Neuronal stem cell (in vitro differentiated cells): ENCODE data around the gene HTR7. TPM values are rescaled to one million over a fixed set of nuclear protein-coding genes. Genes with fewer than 3 reads are reported as not detected.

Source experiments
- DNase-seq: peaks from one replicate; pipeline ENCODE4 v3.0.0-alpha.2; 2013; ENCODE audit warnings: low spot score
- H2AFZ ChIP-seq: one replicate; pipeline ENCODE4 v1.6.1; 2013; ENCODE audit warnings: mild to moderate bottlenecking, low read length, inconsistent platforms
- H2AK5ac ChIP-seq: 2 replicates; pipeline ENCODE4 v1.6.1; 2013; ENCODE audit warnings: low read depth, mild to moderate bottlenecking, inconsistent platforms, low read length, moderate library complexity, mixed read lengths
- H2BK120ac ChIP-seq: 2 replicates; pipeline ENCODE4 v1.6.1; 2013; ENCODE audit warnings: low read depth, mild to moderate bottlenecking, inconsistent platforms, low read length, moderate library complexity, mixed read lengths
- H2BK12ac ChIP-seq: one replicate; pipeline ENCODE4 v1.6.1; 2013; ENCODE audit warnings: low read length, inconsistent platforms
- H2BK15ac ChIP-seq: 2 replicates; pipeline ENCODE4 v1.6.1; 2013; ENCODE audit warnings: mild to moderate bottlenecking, low read length, inconsistent platforms, mixed read lengths
- H2BK5ac ChIP-seq: one replicate; pipeline ENCODE4 v1.6.1; 2013; ENCODE audit warnings: inconsistent platforms, mild to moderate bottlenecking, low read length, moderate library complexity
- H3K14ac ChIP-seq: one replicate; pipeline ENCODE4 v1.6.1; 2013; ENCODE audit warnings: low read length, inconsistent platforms
- H3K18ac ChIP-seq: 2 replicates; pipeline ENCODE4 v1.6.1; 2013; ENCODE audit warnings: low read length, inconsistent platforms
- H3K23ac ChIP-seq: 2 replicates; pipeline ENCODE4 v1.6.1; 2013; ENCODE audit warnings: low read depth, mild to moderate bottlenecking, mixed read lengths, low read length, inconsistent platforms; ENCODE audit not compliant: poor library complexity
- H3K27ac ChIP-seq: replicated peaks from 3 replicates; pipeline ENCODE4 v1.5.1; 2013; ENCODE audit warnings: low read length, inconsistent platforms
- H3K27me3 ChIP-seq, 3 experiments: 2 replicates each; pipeline ENCODE4 v1.6.1; 2013; ENCODE audit warnings: low read length in 3 of 3, mild to moderate bottlenecking in 2 of 3, inconsistent platforms in 1 of 3, low read depth in 1 of 3, mixed read lengths in 1 of 3, moderate library complexity in 1 of 3; ENCODE audit not compliant: control insufficient read depth in 3 of 3, insufficient read depth in 3 of 3
- H3K36me3 ChIP-seq, 2 donors: replicated peaks in 1 of 2; 2 replicates each; pipeline ENCODE4 v1.6.1; 2013; ENCODE audit warnings: low read length in 2 of 2; ENCODE audit not compliant: control insufficient read depth in 2 of 2, insufficient read depth in 2 of 2
- H3K4ac ChIP-seq: 2 replicates; pipeline ENCODE4 v1.6.1; 2013; ENCODE audit warnings: inconsistent platforms, mild to moderate bottlenecking, low read length, moderate library complexity
- H3K4me1 ChIP-seq, 2 donors: 1 replicate in 1 of 2; 2 replicates in 1 of 2; pipeline ENCODE4 v1.6.1; 2013; ENCODE audit warnings: low read length in 2 of 2, low read depth in 1 of 2; ENCODE audit not compliant: control insufficient read depth in 2 of 2, insufficient read depth in 1 of 2
- H3K4me2 ChIP-seq: one replicate; pipeline ENCODE4 v1.6.1; 2013; ENCODE audit warnings: mild to moderate bottlenecking, low read length, inconsistent platforms; ENCODE audit not compliant: insufficient read depth, poor library complexity, severe bottlenecking
- H3K4me3 ChIP-seq, 2 donors: 2 replicates each; pipeline ENCODE4 v1.5.1; 2013; ENCODE audit warnings: low read length in 2 of 2, mild to moderate bottlenecking in 2 of 2, inconsistent platforms in 1 of 2, moderate library complexity in 1 of 2
- H3K79me1 ChIP-seq: one replicate; pipeline ENCODE4 v1.6.1; 2013; ENCODE audit warnings: low read depth, mild to moderate bottlenecking, inconsistent platforms, low read length, moderate library complexity
- H3K9ac ChIP-seq: one replicate; pipeline ENCODE4 v1.6.1; 2013; ENCODE audit warnings: mild to moderate bottlenecking, low read depth, low read length, inconsistent platforms; ENCODE audit not compliant: poor library complexity
- H3K9me3 ChIP-seq, 2 donors: replicated peaks in 1 of 2; 2 replicates each; pipeline versions ENCODE3 to v1.6.1; 2013; ENCODE audit warnings: low read length in 2 of 2, mild to moderate bottlenecking in 2 of 2, inconsistent platforms in 1 of 2, low read depth in 1 of 2, mixed read lengths in 1 of 2, moderate library complexity in 1 of 2; ENCODE audit not compliant: control insufficient read depth in 2 of 2, insufficient read depth in 1 of 2
- H4K8ac ChIP-seq: one replicate; pipeline ENCODE4 v1.6.1; 2013; ENCODE audit warnings: low read depth, mild to moderate bottlenecking, inconsistent platforms, low read length, moderate library complexity
- H4K91ac ChIP-seq: one replicate; pipeline ENCODE4 v1.6.1; 2013; ENCODE audit warnings: low read length, low read depth, mild to moderate bottlenecking, inconsistent platforms; ENCODE audit not compliant: poor library complexity
- WGBS, 2 donors: extraction: QIAGEN DNeasy Blood & Tissue Kit; methylation state at CpG; one replicate each; pipeline ENCODE4 v1.1.7; 2013; ENCODE audit warnings: missing lambda C conversion rate in 2 of 2, mixed read lengths in 1 of 2; ENCODE audit not compliant: insufficient read length in 2 of 2, insufficient replicate concordance in 1 of 2; ENCODE audit errors: extremely low coverage in 2 of 2; 5-methylcytosine and 5-hydroxymethylcytosine counted together
- small RNA-seq: library from polyadenylated mRNA; stranded (forward); fragments of <200 nt; extraction: miRNeasy Mini kit (QIAGEN cat#:217004); gene quantifications from one replicate; pipeline ENCODE3, GENCODE V24; 2013; ENCODE audit not compliant: insufficient read depth

The HTR7 gene

GRCh38 chr10:90695915-90696676, 161.7 kb downstream of the HTR7 start:
- H3K4ac ChIP-seq: no peak overlapping the region
- H3K4me1 ChIP-seq: no peaks in the 10 kb centered on the region
- H2AFZ ChIP-seq: no peak overlapping the region
- no peak overlapping the region for H4K8ac ChIP-seq
- H3K27me3 ChIP-seq: no peaks in the 10 kb centered on the region
- no peaks in the 10 kb centered on the region for H3K79me1 ChIP-seq
- H3K27ac ChIP-seq: no peak overlapping the region
- no peak overlapping the region for H4K91ac ChIP-seq
- no peak overlapping the region for H2BK5ac ChIP-seq
- H3K23ac ChIP-seq: no peak overlapping the region
- H2AK5ac ChIP-seq: no peak overlapping the region
- no peak overlapping the region for H2BK12ac ChIP-seq
- no peaks in the 10 kb centered on the region for H3K36me3 ChIP-seq
- H3K9me3 ChIP-seq: no peaks in the 10 kb centered on the region
- no peak overlapping the region for H3K4me2 ChIP-seq
- no peak overlapping the region for H3K18ac ChIP-seq
- H3K4me3 ChIP-seq: no peak overlapping the region
- no peak overlapping the region for H3K9ac ChIP-seq
- no peak overlapping the region for H2BK120ac ChIP-seq
- no CpG with 5 or more reads among the region's 6 CpGs for WGBS, 2 donors
- no peak for DNase-seq
- no peak overlapping the region for H2BK15ac ChIP-seq
- no peak overlapping the region for H3K14ac ChIP-seq

Small RNAs within 50 kb of the gene (small RNA-seq; reads per million reads assigned to genes)
- gene RF00019: not detected
